Mesenchymal stem cell (in vitro differentiated cells and primary cell): ENCODE measurements around the gene ARL6IP4.

Experiments used
- DNase-seq: peaks from one replicate; pipeline ENCODE4 v3.0.0-alpha.2; 2013
- H2AFZ ChIP-seq: one replicate; pipeline ENCODE4 v1.6.1; 2013; ENCODE audit warnings: low read depth, mild to moderate bottlenecking, control low read depth, inconsistent platforms, low read length, moderate library complexity
- H2AK5ac ChIP-seq: 2 replicates; pipeline ENCODE4 v1.6.1; 2013; ENCODE audit warnings: low read length, moderate library complexity, mild to moderate bottlenecking, inconsistent platforms; ENCODE audit not compliant: severe bottlenecking
- H2BK120ac ChIP-seq: one replicate; pipeline ENCODE4 v1.6.1; 2013; ENCODE audit warnings: low read depth, mild to moderate bottlenecking, inconsistent platforms, low read length, moderate library complexity
- H2BK12ac ChIP-seq, 2 experiments: one replicate each; pipeline ENCODE4 v1.6.1; 2013; ENCODE audit warnings: inconsistent platforms in 2 of 2, low read length in 2 of 2, mild to moderate bottlenecking in 2 of 2, moderate library complexity in 2 of 2, control low read depth in 1 of 2
- H2BK15ac ChIP-seq: one replicate; pipeline ENCODE4 v1.6.1; 2013; ENCODE audit warnings: mild to moderate bottlenecking, low read depth, inconsistent platforms; ENCODE audit not compliant: poor library complexity, severe bottlenecking
- H2BK5ac ChIP-seq: 2 replicates; pipeline ENCODE4 v1.6.1; 2013; ENCODE audit warnings: low read depth, mild to moderate bottlenecking, low read length, control low read depth, inconsistent platforms; ENCODE audit not compliant: poor library complexity, severe bottlenecking
- H3K14ac ChIP-seq, 2 experiments: one replicate each; pipeline ENCODE4 v1.6.1; 2013; ENCODE audit warnings: inconsistent platforms in 2 of 2, low read length in 2 of 2, control low read depth in 1 of 2, mild to moderate bottlenecking in 1 of 2, moderate library complexity in 1 of 2
- H3K18ac ChIP-seq, 2 experiments: one replicate each; pipeline ENCODE4 v1.6.1; 2013; ENCODE audit warnings: inconsistent platforms in 2 of 2, low read length in 2 of 2, control low read depth in 1 of 2, low read depth in 1 of 2, mild to moderate bottlenecking in 1 of 2
- H3K23ac ChIP-seq, 2 experiments: one replicate each; pipeline ENCODE4 v1.6.1; 2013; ENCODE audit warnings: inconsistent platforms in 2 of 2, low read length in 2 of 2, mild to moderate bottlenecking in 2 of 2, moderate library complexity in 2 of 2, control low read depth in 1 of 2
- H3K27ac ChIP-seq: 2 replicates; pipeline ENCODE4 v1.5.1; 2013; ENCODE audit warnings: mild to moderate bottlenecking, moderate library complexity, low read length, control low read depth, inconsistent platforms; ENCODE audit not compliant: poor library complexity, severe bottlenecking
- H3K27me3 ChIP-seq, 2 experiments: 2 replicates each; pipeline versions ENCODE4 v1.6.1 to v1.7.0; 2013; ENCODE audit warnings: low read length in 2 of 2, mild to moderate bottlenecking in 2 of 2, moderate library complexity in 2 of 2, control low read depth in 1 of 2, inconsistent platforms in 1 of 2; ENCODE audit not compliant: control insufficient read depth in 1 of 2, insufficient read depth in 1 of 2
- H3K36me3 ChIP-seq, 2 experiments: 2 replicates each; pipeline versions ENCODE4 v1.6.1 to v1.7.0; 2013; ENCODE audit warnings: low read length in 2 of 2, control low read depth in 1 of 2, inconsistent platforms in 1 of 2, low read depth in 1 of 2, mild to moderate bottlenecking in 1 of 2; ENCODE audit not compliant: insufficient read depth in 2 of 2, control insufficient read depth in 1 of 2
- H3K4ac ChIP-seq, 2 experiments: one replicate each; pipeline ENCODE4 v1.6.1; 2013; ENCODE audit warnings: inconsistent platforms in 2 of 2, low read length in 2 of 2, mild to moderate bottlenecking in 2 of 2, moderate library complexity in 2 of 2, control low read depth in 1 of 2, low read depth in 1 of 2
- H3K4me1 ChIP-seq: 2 replicates; pipeline ENCODE4 v1.6.1; 2013; ENCODE audit warnings: low read depth, low read length, control low read depth; ENCODE audit not compliant: control insufficient read depth, insufficient read depth
- H3K4me2 ChIP-seq: 2 replicates; pipeline ENCODE4 v1.6.1; 2013; ENCODE audit warnings: low read length, mild to moderate bottlenecking, inconsistent platforms; ENCODE audit not compliant: poor library complexity, severe bottlenecking
- H3K4me3 ChIP-seq, 2 experiments: 2 replicates each; pipeline versions ENCODE4 v1.5.1 to v1.7.0; 2013; ENCODE audit warnings: low read length in 2 of 2, mild to moderate bottlenecking in 2 of 2, control low read depth in 1 of 2, low read depth in 1 of 2; ENCODE audit not compliant: insufficient read depth in 1 of 2
- H3K79me1 ChIP-seq: replicated peaks from 2 replicates; pipeline ENCODE4 v1.6.1; 2013; ENCODE audit warnings: mild to moderate bottlenecking, control low read depth, low read length, inconsistent platforms; ENCODE audit not compliant: poor library complexity, severe bottlenecking
- H3K9ac ChIP-seq: 2 replicates; pipeline ENCODE4 v1.7.0; 2013; ENCODE audit warnings: mild to moderate bottlenecking, low read length, moderate library complexity
- H3K9me3 ChIP-seq: 2 replicates; pipeline ENCODE4 v1.7.0; 2013; ENCODE audit warnings: mild to moderate bottlenecking, low read length; ENCODE audit not compliant: control insufficient read depth
- H4K8ac ChIP-seq: one replicate; pipeline ENCODE4 v1.6.1; 2013; ENCODE audit warnings: inconsistent platforms, mild to moderate bottlenecking, low read length, moderate library complexity
- H4K91ac ChIP-seq: one replicate; pipeline ENCODE4 v1.6.1; 2013; ENCODE audit warnings: mild to moderate bottlenecking, low read length, inconsistent platforms
- WGBS: methylation state at CpG from one replicate; pipeline ENCODE4 v1.1.7; 2013; ENCODE audit warnings: mixed read lengths; 5-methylcytosine and 5-hydroxymethylcytosine counted together

Gene ARL6IP4

DNA sequence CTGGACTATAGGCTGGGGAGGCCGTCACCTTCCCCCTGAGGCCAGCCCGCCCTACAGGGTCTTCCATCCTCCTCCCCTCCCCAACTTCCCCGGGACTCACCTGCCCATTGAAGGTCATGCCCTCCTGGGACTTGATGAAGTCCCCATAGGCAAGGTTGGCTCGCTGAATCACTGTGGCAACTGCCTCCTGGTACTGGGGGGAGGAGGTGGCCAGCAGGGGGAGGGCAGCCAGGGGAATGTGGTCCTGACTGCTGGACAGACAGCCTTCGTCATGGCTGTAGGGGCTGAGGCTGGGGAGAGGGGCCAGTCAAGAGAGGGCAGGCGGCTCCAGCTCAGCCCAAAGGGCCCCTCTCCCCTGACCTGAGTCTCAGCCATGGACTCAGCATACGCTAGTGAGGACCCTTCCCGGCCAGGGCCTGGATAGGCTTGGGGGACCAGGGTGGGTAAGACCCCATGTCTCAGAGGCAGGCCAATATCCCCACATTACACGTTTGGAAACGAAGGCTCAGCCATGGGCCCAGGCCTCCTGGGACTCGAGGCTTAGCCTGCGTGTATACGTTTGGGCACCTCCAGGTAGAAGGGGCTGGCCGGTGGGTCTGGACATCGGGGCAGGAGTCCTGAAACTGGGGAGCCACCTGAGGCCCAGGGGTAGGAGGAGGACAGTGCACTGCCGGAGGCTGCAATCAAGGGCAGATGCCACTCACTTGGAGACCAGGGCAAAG, 16.3 kb downstream of the ARL6IP4 start:
- Histone ChIP-seq H3K18ac (no peak overlapping the region), H3K4me3 (no peak overlapping the region), H3K4me1 (peaks cover 5% of the 10 kb centered on the region), H2AK5ac (no peak overlapping the region), H3K36me3 (peaks cover 22 to 51% of the 10 kb centered on the region in 2 experiments), H4K91ac (no peak overlapping the region), H3K27ac (no peak overlapping the region), H3K4me2 (no peak overlapping the region), H2BK15ac (no peak overlapping the region), H3K23ac (no peak overlapping the region), H3K79me1 (no peaks in the 10 kb centered on the region), H3K27me3 (no peaks in the 10 kb centered on the region), H2BK5ac (no peak overlapping the region), H2BK120ac (no peak overlapping the region), H4K8ac (no peak overlapping the region), H3K9ac (no peak overlapping the region), H3K14ac (no peak overlapping the region), H3K9me3 (no peaks in the 10 kb centered on the region), H3K4ac (no peak overlapping the region), H2AFZ (no peak overlapping the region), H2BK12ac (no peak overlapping the region)
- 96% methylated on average over 15 of the region's 16 CpGs for WGBS
- DNase-seq, result no peak

DNA sequence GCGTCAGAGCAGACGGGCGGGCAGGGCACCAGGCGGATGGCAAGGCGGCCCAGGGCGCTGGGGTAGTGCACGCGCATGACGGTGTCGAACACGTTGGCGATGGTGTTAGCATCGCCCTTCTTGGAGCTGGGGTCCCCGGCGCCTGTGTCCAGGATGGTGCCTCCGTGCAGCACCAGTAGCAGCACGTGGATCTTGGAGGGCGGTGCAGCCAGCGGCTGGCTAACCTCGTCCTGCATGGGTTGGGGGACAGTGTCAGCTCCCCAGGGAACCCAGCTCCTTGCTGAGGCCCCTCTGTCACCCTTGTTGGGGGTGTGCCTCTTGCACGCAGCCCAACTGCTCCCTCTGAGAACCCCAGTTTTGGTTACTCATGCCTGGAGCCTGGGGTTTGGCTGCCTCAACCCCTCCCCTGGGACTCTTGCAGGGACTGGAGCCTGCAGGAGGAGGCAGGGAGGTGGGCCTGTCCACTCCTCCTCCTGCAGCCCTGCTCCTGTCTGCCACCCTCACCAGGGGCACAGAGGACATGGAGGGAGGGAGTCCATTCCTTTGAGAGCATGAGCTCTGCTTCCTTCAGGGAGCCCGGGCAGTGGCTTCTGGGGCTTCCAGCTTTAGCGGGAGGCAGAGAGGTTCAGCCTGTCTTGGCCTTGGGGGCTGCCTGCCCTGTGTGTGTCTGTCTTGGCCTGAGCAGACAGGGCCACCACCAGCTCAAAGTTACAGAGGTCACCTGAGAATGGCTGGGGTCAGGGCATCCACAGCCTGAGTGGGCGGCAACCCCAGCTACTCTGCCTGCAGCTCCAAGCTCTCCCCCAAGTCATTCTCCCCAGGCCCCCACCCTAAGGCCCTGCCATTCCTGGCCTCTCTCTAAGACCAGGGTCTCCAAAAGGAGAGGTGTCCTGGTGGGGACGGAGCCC, 17.1 kb downstream of the ARL6IP4 start:
- Histone ChIP-seq H3K27ac (no peak overlapping the region), H3K4me3 (no peak overlapping the region)

DNA sequence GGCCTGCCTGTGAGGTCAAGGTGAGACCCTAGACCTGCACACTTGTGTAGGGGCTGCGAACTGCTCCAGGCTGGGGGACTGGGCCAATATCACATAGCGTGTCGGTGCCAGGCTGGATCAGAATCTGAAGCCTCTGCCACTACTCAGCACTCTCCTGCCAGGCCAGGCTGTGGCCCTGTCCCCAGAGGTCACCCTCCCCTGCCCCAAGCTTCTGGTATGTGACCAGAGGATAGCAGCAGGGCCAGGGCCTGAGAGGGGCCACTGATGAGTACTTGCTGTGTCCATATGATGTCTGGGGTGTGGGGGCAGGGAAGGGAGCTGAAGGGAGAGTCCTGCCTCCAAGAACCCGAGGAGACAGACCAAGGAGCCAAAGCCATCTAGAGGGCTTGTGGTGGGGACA, 17.8 kb downstream of the ARL6IP4 start:
- Histone ChIP-seq H3K4me3 (no peak overlapping the region), H3K9me3 (no peaks in the 10 kb centered on the region), H3K79me1 (no peaks in the 10 kb centered on the region), H3K4me2 (no peak overlapping the region), H3K18ac (no peak overlapping the region), H4K8ac (no peak overlapping the region), H3K27me3 (no peaks in the 10 kb centered on the region), H2AFZ (no peak overlapping the region), H2BK5ac (no peak overlapping the region), H2BK15ac (no peak overlapping the region), H3K36me3 (peaks cover 22 to 48% of the 10 kb centered on the region in 2 experiments), H2BK120ac (no peak overlapping the region), H3K4me1 (peaks cover 5% of the 10 kb centered on the region), H3K9ac (no peak overlapping the region), H3K4ac (no peak overlapping the region), H3K14ac (no peak overlapping the region), H3K23ac (no peak overlapping the region), H2BK12ac (no peak overlapping the region), H3K27ac (no peak overlapping the region), H4K91ac (peak overlapping the region; percentile 11), H2AK5ac (no peak overlapping the region)
- no peak for DNase-seq
- 97% methylated on average over 4 of the region's 4 CpGs for WGBS

More for the DNA sequence above, 17.1 kb downstream of the ARL6IP4 start:
- no peak overlapping the region for H3K9ac ChIP-seq
- no peak overlapping the region for H4K8ac ChIP-seq
- no peaks in the 10 kb centered on the region for H3K9me3 ChIP-seq
- H3K27me3 ChIP-seq, result no peaks in the 10 kb centered on the region
- no peak overlapping the region for H3K23ac ChIP-seq
- WGBS, result 97% methylated on average over 25 of the region's 25 CpGs
- H2BK12ac ChIP-seq, result no peak overlapping the region
- no peak overlapping the region for H2AFZ ChIP-seq
- H2BK120ac ChIP-seq, result no peak overlapping the region
- H3K4me1 ChIP-seq, result peaks cover 5% of the 10 kb centered on the region
- no peaks in the 10 kb centered on the region for H3K79me1 ChIP-seq
- H4K91ac ChIP-seq, result no peak overlapping the region
- H3K18ac ChIP-seq, result no peak overlapping the region
- H2AK5ac ChIP-seq, result no peak overlapping the region
- H2BK15ac ChIP-seq, result no peak overlapping the region
- no peak overlapping the region for H3K4me2 ChIP-seq
- H3K36me3 ChIP-seq, result peaks cover 22 to 48% of the 10 kb centered on the region in 2 experiments
- H3K4ac ChIP-seq, result no peak overlapping the region
- no peak overlapping the region for H2BK5ac ChIP-seq
- no peak overlapping the region for H3K14ac ChIP-seq
- DNase-seq, result no peak
